Breast epithelium (tissue), 3 donors: ENCODE results near the gene PDLIM5.

Source experiments
- POLR2A ChIP-seq: fragments of 450-650 bp; IDR thresholded peaks from one replicate; pipeline ENCODE4 v1.6.1; 2016; ENCODE audit warnings: antibody characterized with exemption, mild to moderate bottlenecking, moderate library complexity
- POLR2AphosphoS5 ChIP-seq, 3 donors: sonication (generic); formaldehyde crosslinking; IDR thresholded peaks; one replicate each; pipeline ENCODE4 v1.6.1; 2017; ENCODE audit warnings: antibody characterized with exemption in 3 of 3
- TF ChIP-seq, protein P1 (sequence below), 3 donors: fragments of 450-650 bp; IDR thresholded peaks; one replicate each; pipeline ENCODE4 v1.5.1; 2016 to 2017; ENCODE audit warnings: antibody characterized with exemption in 3 of 3, mild to moderate bottlenecking in 3 of 3, moderate library complexity in 3 of 3

- TF ChIP-seq, protein P1, sequence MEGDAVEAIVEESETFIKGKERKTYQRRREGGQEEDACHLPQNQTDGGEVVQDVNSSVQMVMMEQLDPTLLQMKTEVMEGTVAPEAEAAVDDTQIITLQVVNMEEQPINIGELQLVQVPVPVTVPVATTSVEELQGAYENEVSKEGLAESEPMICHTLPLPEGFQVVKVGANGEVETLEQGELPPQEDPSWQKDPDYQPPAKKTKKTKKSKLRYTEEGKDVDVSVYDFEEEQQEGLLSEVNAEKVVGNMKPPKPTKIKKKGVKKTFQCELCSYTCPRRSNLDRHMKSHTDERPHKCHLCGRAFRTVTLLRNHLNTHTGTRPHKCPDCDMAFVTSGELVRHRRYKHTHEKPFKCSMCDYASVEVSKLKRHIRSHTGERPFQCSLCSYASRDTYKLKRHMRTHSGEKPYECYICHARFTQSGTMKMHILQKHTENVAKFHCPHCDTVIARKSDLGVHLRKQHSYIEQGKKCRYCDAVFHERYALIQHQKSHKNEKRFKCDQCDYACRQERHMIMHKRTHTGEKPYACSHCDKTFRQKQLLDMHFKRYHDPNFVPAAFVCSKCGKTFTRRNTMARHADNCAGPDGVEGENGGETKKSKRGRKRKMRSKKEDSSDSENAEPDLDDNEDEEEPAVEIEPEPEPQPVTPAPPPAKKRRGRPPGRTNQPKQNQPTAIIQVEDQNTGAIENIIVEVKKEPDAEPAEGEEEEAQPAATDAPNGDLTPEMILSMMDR (IDR thresholded peaks at IDR 0.05) = no peak
- TF ChIP-seq POLR2A (no peak), POLR2AphosphoS5 (IDR thresholded peaks at IDR 0.05) (no peak)
Measured at GRCh38 chr4:94598758-94599157, 147.0 kb downstream of the PDLIM5 start.
